Stimulated activated memory B cell treated with anti-CD40 and anti-IgM and Interleukin-4, amounts not matched to agents 10 μg/mL and 1 μg/mL and 100 μg/mL, for 72 hours (primary cell): Measurements from ENCODE around the gene ABL2.
"Not testable (repeated sequence)": the region's sequence is repeated elsewhere in the genome, so short reads cannot be mapped to it uniquely, and the experiment has no call there.

Experiments used
- ATAC-seq: fragments of 150-1000 bp; cut with Tn5 transposase; 2 replicates; pipeline ENCODE4 v1.10.0; 2021
- H3K27ac Mint-ChIP-seq: one replicate; pipeline ENCODE4 v1.8.0; 2022; ENCODE audit warnings: mild to moderate bottlenecking, mixed read lengths
- H3K27me3 Mint-ChIP-seq: one replicate; pipeline ENCODE4 v1.8.0; 2022; ENCODE audit warnings: mixed read lengths
- H3K36me3 Mint-ChIP-seq: one replicate; pipeline ENCODE4 v1.8.0; 2022; ENCODE audit warnings: mixed read lengths
- H3K4me1 Mint-ChIP-seq: one replicate; pipeline ENCODE4 v1.8.0; 2022; ENCODE audit warnings: mixed read lengths
- H3K4me3 Mint-ChIP-seq: one replicate; pipeline ENCODE4 v1.8.0; 2022; ENCODE audit warnings: mild to moderate bottlenecking, moderate library complexity, mixed read lengths
- H3K9me3 Mint-ChIP-seq: one replicate; pipeline ENCODE4 v1.8.0; 2022; ENCODE audit warnings: mixed read lengths

The ABL2 gene

DNA sequence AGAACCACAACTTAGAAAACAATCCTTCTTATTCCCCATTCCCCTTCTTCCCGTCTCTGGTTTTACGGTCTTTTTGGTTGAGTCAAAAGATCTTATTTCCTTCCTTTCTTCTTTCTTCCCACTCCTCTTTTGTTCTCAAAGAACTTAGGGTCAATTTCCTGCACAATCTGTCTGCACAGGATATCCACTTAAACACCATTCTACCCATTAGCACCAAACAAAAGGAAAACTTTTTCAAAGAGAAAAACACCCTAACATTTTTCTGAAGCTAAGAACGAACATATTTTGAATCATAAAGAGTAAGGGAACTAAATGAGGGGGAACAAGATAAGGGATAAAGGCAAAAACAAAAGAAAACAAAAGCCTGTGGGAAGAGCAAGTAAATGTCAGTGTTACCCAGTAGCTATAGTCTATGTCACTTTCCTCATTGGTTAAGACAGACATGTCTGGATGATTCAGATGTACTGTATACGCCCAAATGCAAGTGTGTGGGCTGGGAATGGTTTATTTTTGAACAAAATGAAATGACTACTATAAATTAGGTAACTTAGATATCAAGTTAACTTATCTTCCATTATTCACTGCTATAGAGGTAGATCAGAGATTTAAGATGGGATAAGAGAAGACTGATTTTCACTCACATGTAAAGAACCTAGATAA lies 87.8 kb downstream of the ABL2 start:
- Mint-ChIP-seq H3K36me3 (peaks cover 17% of the 10 kb centered on the region), H3K27me3 (no peaks in the 10 kb centered on the region), H3K9me3 (no peaks in the 10 kb centered on the region), H3K4me1 (peaks cover 24% of the 10 kb centered on the region), H3K4me3 (no peak overlapping the region), H3K27ac (no peak overlapping the region)
- no peak for ATAC-seq

DNA sequence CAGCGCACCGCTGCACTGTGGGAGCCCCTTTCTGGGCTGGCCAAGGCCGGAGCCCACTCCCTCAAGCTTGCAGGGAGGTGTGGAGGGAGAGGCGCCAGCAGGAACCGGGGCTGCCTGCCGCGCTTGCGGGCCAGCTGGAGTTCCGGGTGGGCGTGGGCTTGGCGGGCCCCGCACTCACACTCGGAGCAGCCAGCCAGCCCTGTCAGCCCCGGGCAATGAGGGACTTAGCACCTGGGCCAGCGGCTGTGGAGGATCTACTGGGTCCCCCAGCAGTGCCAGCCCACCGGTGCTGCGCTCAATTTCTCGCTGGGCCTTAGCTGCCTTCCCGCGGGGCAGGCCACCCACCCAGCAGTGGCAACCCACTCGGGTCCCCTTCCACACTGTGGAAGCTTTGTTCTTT lies 90.7 kb downstream of the ABL2 start:
- peaks cover 24% of the 10 kb centered on the region for H3K4me1 Mint-ChIP-seq
- not testable (repeated sequence) for H3K9me3 Mint-ChIP-seq, H3K27me3 Mint-ChIP-seq

DNA sequence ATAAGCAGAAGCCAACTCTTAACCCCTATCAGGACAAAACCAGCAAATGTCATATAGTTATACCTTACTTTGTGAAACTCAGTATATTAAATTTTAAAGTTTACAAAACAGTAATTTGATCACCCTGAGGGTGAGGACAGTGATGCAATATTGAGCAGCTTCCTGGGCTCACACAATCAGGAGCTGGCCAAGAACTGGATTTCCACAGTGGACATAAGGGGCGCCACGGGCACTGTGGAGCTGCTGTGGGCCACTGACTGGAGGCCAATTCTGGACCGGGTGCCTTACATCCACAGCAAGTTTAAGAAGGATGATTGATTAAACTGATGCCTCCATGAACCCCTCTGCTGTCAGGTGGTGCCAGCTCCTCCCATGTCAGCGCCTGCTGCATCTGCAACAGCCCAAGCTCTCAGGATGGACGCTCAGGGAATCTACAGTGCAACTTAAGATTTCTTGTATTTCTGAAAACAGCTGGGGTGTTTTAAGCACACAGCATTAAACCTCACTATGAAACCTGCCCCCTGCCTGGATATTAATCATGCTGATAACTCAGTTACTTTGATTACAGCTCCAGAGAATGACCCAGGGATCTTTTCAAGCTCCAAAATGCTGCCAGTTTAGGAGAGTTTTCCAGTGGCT lies 91.7 kb downstream of the ABL2 start:
- Mint-ChIP-seq H3K4me3 (no peak overlapping the region), H3K36me3 (peaks cover 17% of the 10 kb centered on the region), H3K27ac (no peak overlapping the region), H3K4me1 (peaks cover 21% of the 10 kb centered on the region), H3K9me3 (no peaks in the 10 kb centered on the region), H3K27me3 (no peaks in the 10 kb centered on the region)
- ATAC-seq: no peak

More for the DNA sequence above, 90.7 kb downstream of the ABL2 start:
- peaks cover 17% of the 10 kb centered on the region for H3K36me3 Mint-ChIP-seq
- H3K4me3 Mint-ChIP-seq, H3K27ac Mint-ChIP-seq, ATAC-seq: not testable (repeated sequence)

DNA sequence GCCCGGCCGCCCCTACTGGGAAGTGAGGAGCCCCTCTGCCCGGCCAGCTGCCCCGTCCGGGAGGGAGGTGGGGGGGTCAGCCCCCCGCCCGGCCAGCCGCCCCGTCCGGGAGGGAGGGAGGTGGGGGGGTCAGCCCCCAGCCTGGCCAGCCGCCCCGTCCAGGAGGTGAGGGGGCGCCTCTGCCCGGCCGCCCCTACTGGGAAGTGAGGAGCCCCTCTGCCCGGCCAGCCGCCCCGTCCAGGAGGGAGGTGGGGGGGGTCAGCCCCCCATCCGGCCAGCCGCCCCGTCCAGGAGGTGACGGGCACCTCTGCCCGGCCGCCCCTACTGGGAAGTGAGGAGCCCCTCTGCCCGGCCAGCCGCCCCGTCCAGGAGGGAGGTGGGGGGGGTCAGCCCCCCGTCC lies 93.8 kb downstream of the ABL2 start:
- peaks cover 16% of the 10 kb centered on the region for H3K36me3 Mint-ChIP-seq
- H3K27me3 Mint-ChIP-seq, H3K9me3 Mint-ChIP-seq, H3K4me3 Mint-ChIP-seq, H3K27ac Mint-ChIP-seq, ATAC-seq: not testable (repeated sequence)
- peaks cover 11% of the 10 kb centered on the region for H3K4me1 Mint-ChIP-seq

DNA sequence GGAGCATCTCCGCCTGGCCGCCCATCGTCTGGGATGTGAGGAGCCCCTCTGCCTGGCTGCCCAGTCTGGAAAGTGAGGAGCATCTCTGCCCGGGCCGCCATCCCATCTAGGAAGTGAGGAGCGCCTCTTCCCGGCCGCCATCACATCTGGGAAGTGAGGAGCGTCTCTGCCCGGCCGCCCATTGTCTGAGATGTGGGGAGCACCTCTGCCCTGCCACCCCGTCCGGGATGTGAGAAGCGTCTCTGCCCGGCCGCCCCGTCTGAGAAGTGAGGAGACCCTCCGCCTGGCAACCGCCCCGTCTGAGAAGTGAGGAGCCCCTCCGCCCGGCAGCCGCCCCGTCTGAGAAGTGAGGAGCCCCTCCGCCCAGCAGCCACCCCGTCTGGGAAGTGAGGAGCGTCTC lies 94.3 kb downstream of the ABL2 start:
- H3K27me3 Mint-ChIP-seq, ATAC-seq, H3K27ac Mint-ChIP-seq, H3K9me3 Mint-ChIP-seq, H3K4me3 Mint-ChIP-seq: not testable (repeated sequence)
- Mint-ChIP-seq H3K36me3 (peaks cover 11% of the 10 kb centered on the region), H3K4me1 (peaks cover 12% of the 10 kb centered on the region)

DNA sequence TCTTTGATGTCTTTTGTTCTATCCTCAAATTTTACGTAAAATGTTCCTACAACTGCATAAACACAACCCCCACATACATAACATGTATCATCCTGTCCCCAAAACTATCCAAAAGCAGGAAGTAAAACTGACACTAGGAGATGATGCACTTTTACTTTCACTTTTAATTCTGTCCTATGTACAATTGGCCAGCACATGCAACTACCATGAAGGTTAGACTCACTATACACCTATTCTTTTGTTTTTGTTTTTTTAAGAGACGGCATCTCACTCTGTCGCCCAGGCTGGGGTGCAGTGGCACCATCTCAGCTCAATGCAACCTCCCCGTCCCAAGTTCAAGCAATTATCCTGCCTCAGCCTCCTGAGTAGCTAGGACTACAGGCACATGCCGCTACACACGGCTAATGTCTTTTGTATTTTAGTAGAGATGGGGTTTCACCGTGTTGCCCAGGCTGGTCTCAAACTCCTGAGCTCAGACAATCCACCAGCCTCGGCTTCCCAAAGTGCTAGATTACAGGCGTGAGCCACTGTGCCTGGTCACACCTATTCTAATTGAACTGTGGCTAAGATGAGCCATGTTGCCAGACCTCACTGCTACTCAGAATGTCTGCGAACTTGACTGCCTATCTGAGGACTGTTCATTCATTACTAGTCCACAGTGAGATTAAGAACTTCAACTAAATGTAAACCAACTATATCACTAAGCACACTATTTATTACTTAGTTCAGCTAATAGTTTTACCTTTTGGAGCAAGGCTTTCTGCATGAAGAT lies 99.6 kb downstream of the ABL2 start:
- no peaks in the 10 kb centered on the region for H3K9me3 Mint-ChIP-seq
- ATAC-seq: peak; percentile 96
- peaks cover 6% of the 10 kb centered on the region for H3K36me3 Mint-ChIP-seq
- peak overlapping the region; percentile 63 for H3K4me3 Mint-ChIP-seq
- H3K27ac Mint-ChIP-seq: peak overlapping the region; percentile 85
- peaks cover 10% of the 10 kb centered on the region for H3K4me1 Mint-ChIP-seq
- H3K27me3 Mint-ChIP-seq: no peaks in the 10 kb centered on the region

DNA sequence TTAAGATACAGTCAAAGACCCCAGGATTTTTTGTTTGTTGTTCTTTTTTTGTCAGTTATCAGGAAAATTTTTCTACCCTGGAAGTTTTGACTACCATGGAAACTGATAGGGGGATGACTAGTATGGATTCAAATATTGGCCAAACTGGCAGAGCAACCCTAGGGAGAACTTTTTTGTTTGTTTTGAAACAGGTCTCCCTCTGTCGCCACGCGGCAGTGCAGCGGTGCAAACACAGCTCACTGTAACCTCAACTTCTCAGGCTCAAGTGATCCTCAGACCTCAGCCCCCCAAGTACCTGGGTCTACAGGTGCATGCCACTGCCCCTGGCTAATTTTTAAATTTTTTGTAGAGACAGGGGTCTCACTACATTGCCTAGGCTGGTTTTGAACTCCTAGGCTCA lies 101.0 kb downstream of the ABL2 start:
- H3K9me3 Mint-ChIP-seq: no peaks in the 10 kb centered on the region
- no peak for ATAC-seq
- H3K36me3 Mint-ChIP-seq: peaks cover 6% of the 10 kb centered on the region
- H3K27ac Mint-ChIP-seq: no peak overlapping the region
- no peak overlapping the region for H3K4me3 Mint-ChIP-seq
- peaks cover 15% of the 10 kb centered on the region for H3K4me1 Mint-ChIP-seq
- no peaks in the 10 kb centered on the region for H3K27me3 Mint-ChIP-seq

DNA sequence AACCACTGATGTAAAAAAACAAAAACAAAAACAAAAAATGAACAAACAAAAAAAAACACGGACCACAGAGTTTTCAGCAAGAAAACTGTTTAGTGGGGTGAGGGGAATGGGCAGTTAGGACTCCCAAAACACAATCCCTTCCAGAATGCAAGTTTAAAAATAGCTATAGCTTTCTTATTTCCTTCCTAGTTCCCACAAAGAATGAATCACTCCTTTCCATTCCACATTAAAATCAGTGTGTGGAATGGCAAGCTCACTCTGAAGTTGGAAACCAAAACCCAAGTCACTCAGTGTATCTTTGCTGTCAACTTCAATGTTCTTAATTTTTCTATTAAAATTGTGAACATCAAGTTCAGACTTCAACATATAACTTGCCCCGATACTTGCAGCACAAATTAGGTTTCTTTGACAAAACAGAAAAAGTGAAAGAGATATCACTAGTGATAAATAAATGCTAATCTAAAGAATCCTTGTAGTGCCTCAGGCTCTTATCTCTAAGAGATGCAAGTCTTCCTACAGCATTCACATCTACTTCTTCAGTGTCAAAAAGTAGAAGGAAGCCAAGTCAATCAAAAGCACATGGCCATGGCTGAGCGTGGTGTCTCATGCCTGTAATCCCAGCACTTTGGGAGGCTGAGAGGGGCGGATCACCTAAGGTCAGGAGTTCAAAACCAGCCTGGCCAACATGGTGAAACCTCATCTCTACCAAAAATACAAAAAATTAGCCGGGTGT lies 102.1 kb downstream of the ABL2 start:
- H3K27me3 Mint-ChIP-seq: no peaks in the 10 kb centered on the region
- peaks cover 15% of the 10 kb centered on the region for H3K4me1 Mint-ChIP-seq
- H3K9me3 Mint-ChIP-seq: no peaks in the 10 kb centered on the region
- no peak overlapping the region for H3K4me3 Mint-ChIP-seq
- no peak overlapping the region for H3K27ac Mint-ChIP-seq
- peaks cover 6% of the 10 kb centered on the region for H3K36me3 Mint-ChIP-seq
- ATAC-seq: no peak

DNA sequence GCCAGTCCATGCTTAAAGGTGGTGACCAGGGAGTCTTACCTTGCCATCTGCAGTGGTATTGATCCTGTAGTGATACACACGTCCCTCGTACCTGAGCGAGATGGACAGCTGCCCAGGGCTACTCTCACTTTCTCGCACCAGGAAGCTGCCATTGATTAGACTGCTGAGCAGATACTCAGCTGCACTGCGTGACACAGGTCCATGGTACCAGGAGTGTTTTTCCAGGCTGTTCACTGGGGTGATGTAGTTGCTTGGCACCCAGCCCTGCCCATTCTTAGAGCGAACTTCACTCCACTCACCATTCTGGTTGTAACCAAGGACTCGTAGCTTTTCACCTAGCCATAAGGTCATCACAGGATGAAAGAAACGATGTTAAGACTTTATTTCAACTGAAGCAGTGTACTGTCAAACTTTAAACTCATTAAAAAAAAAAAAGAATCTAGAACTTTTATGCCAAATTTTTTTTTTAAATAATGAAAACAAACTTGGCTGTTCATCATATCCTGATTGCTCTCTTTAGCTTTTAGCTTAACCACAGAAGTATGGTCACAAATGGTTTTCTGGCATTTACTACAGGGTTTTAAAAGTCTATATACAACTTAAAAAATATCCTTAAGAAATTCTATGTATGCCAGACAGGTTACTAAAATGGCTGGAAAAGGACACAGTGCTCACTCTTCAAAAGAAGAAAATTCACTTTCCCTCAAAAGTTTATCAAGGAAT lies 103.0 kb downstream of the ABL2 start:
- no peaks in the 10 kb centered on the region for H3K9me3 Mint-ChIP-seq
- no peak overlapping the region for H3K27ac Mint-ChIP-seq

DNA sequence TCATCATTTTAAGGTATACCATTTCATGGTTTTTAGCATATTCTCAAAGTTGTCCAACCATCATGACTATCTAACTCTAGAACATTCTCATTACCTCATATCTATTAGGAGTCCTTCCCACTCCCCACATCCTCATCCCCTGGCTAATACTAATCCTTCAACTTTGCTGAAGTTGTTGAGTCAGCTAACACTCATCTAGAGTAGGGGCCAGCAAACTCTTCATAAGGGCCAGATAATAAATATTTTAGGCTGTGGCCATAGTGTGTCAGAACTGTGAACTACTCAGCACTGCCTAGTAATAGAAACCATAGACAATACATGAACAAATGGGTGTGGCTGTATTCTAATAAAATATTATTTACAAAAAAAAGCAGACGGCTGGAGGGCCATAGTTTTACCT lies 104.6 kb downstream of the ABL2 start:
- H3K9me3 Mint-ChIP-seq: no peaks in the 10 kb centered on the region
- H3K27ac Mint-ChIP-seq: no peak overlapping the region
- no peaks in the 10 kb centered on the region for H3K27me3 Mint-ChIP-seq
- no peak for ATAC-seq
- no peak overlapping the region for H3K4me3 Mint-ChIP-seq
- H3K36me3 Mint-ChIP-seq: peaks cover 6% of the 10 kb centered on the region
- H3K4me1 Mint-ChIP-seq: peaks cover 11% of the 10 kb centered on the region

More for the DNA sequence above, 103.0 kb downstream of the ABL2 start:
- Mint-ChIP-seq H3K4me3 (no peak overlapping the region), H3K36me3 (peaks cover 6% of the 10 kb centered on the region), H3K4me1 (peaks cover 15% of the 10 kb centered on the region), H3K27me3 (no peaks in the 10 kb centered on the region)
- no peak for ATAC-seq

DNA sequence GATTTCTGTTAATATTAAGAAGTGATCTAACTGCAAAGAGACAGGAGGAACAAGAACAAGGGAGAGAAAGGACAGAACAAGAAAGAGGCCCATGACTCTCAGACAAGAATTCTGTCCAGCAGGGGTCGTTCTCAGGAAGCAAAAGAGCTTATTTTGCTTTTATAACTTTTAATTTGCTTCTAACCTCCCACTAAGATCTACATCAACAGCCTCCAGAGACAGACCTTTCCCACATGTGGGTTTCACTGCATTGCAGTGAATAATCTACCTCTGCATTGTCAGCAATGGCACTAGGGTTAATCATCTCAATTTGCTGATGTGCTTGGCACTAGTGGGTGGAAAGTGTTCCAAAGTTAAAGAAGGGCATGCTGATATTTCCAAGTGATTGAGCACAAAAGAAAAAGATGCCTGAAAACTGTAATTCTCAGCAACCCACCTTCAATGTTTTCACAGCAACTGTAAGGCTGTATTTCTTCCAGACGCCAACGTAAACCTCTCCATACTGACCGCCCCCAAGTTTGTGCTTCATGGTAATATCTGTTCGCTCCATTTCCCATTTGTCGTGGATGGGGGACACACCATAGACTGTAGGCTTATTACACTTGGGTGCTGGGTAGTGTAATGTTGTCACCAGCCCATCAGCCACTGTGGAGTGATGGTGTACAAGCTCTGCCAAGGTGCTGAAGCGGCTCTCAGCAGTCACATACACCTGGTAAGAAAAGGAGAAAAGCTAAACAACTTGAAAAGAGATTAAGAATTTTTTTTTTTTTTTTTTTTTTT lies 108.1 kb downstream of the ABL2 start:
- H3K36me3 Mint-ChIP-seq: peaks cover 17% of the 10 kb centered on the region
- no peaks in the 10 kb centered on the region for H3K9me3 Mint-ChIP-seq
- H3K4me3 Mint-ChIP-seq: no peak overlapping the region
- peaks cover 5% of the 10 kb centered on the region for H3K4me1 Mint-ChIP-seq
- no peak overlapping the region for H3K27ac Mint-ChIP-seq
- no peak for ATAC-seq
- H3K27me3 Mint-ChIP-seq: no peaks in the 10 kb centered on the region

DNA sequence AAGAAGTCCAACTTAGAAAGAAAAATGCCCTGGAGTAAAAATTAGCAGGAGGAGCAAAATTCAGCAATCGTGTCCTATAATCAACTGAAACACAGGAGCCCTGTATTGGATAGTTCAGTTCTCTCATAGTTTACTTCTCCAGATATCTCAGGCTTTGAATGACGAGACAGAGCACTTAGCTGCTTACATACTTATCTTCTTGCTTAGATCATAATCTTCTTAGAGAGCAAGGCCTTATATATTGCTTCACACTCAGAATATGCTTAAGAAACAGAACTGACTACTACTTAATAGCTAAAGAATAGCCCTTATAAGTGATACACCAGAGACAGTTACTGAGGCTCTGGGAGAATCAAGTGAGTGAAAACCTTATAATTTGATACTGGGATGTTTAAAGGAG lies 108.7 kb downstream of the ABL2 start:
- H3K4me1 Mint-ChIP-seq: peaks cover 5% of the 10 kb centered on the region
- H3K27ac Mint-ChIP-seq: no peak overlapping the region

DNA sequence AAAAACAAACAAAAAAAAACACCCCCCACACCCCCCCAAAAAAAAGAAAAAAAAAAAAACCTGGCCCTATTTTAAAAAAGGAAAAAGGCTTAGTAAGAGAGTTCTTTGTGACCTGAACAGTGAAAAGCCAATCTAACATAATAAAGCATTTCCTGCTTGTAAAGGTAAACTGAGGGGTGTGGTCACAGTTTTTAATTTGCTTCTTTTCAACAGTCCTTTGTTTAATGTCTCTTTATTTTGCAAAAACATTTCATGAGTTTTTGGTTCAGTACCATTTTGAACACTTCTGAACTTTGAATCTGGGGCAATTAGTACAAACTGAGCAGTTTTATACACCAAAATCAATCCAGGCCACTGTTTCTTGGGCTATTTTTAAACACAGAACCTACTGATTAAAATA lies 110.0 kb downstream of the ABL2 start:
- Mint-ChIP-seq H3K4me1 (peaks cover 2% of the 10 kb centered on the region), H3K27me3 (no peaks in the 10 kb centered on the region), H3K4me3 (no peak overlapping the region), H3K36me3 (peaks cover 29% of the 10 kb centered on the region), H3K27ac (no peak overlapping the region), H3K9me3 (no peaks in the 10 kb centered on the region)
- ATAC-seq: no peak

More for the DNA sequence above, 108.7 kb downstream of the ABL2 start:
- no peaks in the 10 kb centered on the region for H3K9me3 Mint-ChIP-seq
- ATAC-seq: no peak
- no peaks in the 10 kb centered on the region for H3K27me3 Mint-ChIP-seq
- H3K36me3 Mint-ChIP-seq: peaks cover 22% of the 10 kb centered on the region
- H3K4me3 Mint-ChIP-seq: no peak overlapping the region

DNA sequence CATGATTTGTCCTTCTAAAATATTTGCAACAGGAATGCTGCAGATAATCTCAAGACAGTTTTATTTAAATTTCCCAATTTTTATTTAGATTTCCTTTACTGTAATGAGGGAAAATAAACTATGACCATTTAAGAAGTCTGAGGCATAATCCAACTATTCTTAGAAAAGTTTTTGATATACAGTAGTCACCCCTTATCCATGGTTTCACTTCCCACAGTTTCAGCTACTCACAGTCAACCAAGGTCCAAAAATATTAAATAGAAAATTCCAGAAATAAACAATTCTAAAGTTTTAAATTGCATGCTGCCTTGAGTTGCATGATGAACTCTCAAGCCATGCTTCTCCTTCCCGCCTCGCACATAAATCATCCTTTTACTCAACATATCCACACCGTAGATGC lies 114.3 kb downstream of the ABL2 start:
- H3K27ac Mint-ChIP-seq: no peak overlapping the region
- no peaks in the 10 kb centered on the region for H3K4me1 Mint-ChIP-seq
- ATAC-seq: no peak
- no peaks in the 10 kb centered on the region for H3K27me3 Mint-ChIP-seq
- no peaks in the 10 kb centered on the region for H3K9me3 Mint-ChIP-seq
- H3K36me3 Mint-ChIP-seq: peaks cover 41% of the 10 kb centered on the region
- H3K4me3 Mint-ChIP-seq: no peak overlapping the region
